ENCODE measurements around the gene SUSD6. TPM values are rescaled to one million over a fixed set of nuclear protein-coding genes. Genes with fewer than 3 reads are reported as not detected.

SUSD6 gene
- total and polyA plus RNA-seq, 9 of the 15 experiments (the other 6 are each of a cell fraction or from before 2014, with no cell fraction given) = 2.9 to 20.7 (median 5.6) TPM

- TF ChIP-seq ZHX1 (conservative IDR thresholded peaks at IDR 0.05; ENCODE audit: low read length) (no peak), MIER1 (IDR thresholded peaks at IDR 0.05; ENCODE audit: low read depth) (no peak), U2AF1 (optimal IDR thresholded peaks at IDR 0.05; ENCODE audit: low read depth, low read length) (no peak), TRIM25 (IDR thresholded peaks at IDR 0.05; ENCODE audit: borderline replicate concordance) (no peak), ZNF140 (CRISPR knock-in tag; IDR thresholded peaks at IDR 0.05) (no peak), MCM7 (IDR thresholded peaks at IDR 0.05) (no peak), CHD2 (IDR thresholded peaks at IDR 0.05; ENCODE audit: low read depth, low read length) (no peak), ZNF668 (CRISPR knock-in tag; IDR thresholded peaks at IDR 0.05) (no peak), BHLHE40 (IDR thresholded peaks at IDR 0.05; ENCODE audit: low read length) (no peak), ZNF76 (CRISPR knock-in tag; IDR thresholded peaks at IDR 0.05; ENCODE audit: borderline replicate concordance) (no peak), KAT2B (IDR thresholded peaks at IDR 0.05; ENCODE audit: low read depth, low read length) (no peak), THAP12 (CRISPR knock-in tag; IDR thresholded peaks at IDR 0.05) (no peak), RBBP5 (IDR thresholded peaks at IDR 0.05; ENCODE audit: borderline replicate concordance, insufficient read depth, low read length, poor library complexity, severe bottlenecking) (no peak), HDAC3 (IDR thresholded peaks at IDR 0.05; ENCODE audit: borderline replicate concordance, partially characterized antibody) (no peak), NFIX (CRISPR knock-in tag; IDR thresholded peaks at IDR 0.05; ENCODE audit: low read depth) (no peak), ZNF780A (CRISPR knock-in tag; IDR thresholded peaks at IDR 0.05) (no peak), PHF8 (IDR thresholded peaks at IDR 0.05; ENCODE audit: borderline replicate concordance, low read length) (no peak), ZNF217 (CRISPR knock-in tag; IDR thresholded peaks at IDR 0.05) (no peak), ZNF717 (CRISPR knock-in tag; IDR thresholded peaks at IDR 0.05) (no peak)
- TF ChIP-seq, protein P1, sequence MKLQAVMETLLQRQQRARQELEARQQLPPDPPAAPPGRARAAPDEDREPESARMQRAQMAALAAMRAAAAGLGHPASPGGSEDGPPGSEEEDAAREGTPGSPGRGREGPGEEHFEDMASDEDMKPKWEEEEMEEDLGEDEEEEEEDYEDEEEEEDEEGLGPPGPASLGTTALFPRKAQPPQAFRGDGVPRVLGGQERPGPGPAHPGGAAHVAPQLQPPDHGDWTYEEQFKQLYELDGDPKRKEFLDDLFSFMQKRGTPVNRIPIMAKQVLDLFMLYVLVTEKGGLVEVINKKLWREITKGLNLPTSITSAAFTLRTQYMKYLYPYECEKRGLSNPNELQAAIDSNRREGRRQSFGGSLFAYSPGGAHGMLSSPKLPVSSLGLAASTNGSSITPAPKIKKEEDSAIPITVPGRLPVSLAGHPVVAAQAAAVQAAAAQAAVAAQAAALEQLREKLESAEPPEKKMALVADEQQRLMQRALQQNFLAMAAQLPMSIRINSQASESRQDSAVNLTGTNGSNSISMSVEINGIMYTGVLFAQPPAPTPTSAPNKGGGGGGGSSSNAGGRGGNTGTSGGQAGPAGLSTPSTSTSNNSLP (IDR thresholded peaks at IDR 0.05; ENCODE audit: borderline replicate concordance, low read depth, low read length) = no peak
These were observed 41.7 kb downstream of the SUSD6 start (continued) for GRCh38 chr14:69652942-69653684.
